SK-N-SH (cell line): ENCODE results near the gene DELE1. TPM values are rescaled to one million over a fixed set of nuclear protein-coding genes. Genes with fewer than 3 reads are reported as not detected.

Experiments
- CTCF ChIA-PET: fragments of 300-600, 350-600 bp; formaldehyde crosslinking; extraction: SDS; loops from one replicate; lab custom pipeline; 2021; lab: Yijun Ruan, JAX
- POLR2A ChIA-PET: fragments of 350-600 bp; sonication (Branson Sonifier 250); formaldehyde crosslinking; extraction: SDS; loops from one replicate; lab custom pipeline; 2020; ENCODE audit warnings: antibody characterized with exemption, inconsistent platforms; lab: Yijun Ruan, JAX
- DNase-seq: peaks from one replicate; pipeline ENCODE4 v3.0.0; 2012
- H2AFZ ChIP-seq: fragments of 200-600 bp; sonication (generic); 2 replicates; pipeline ENCODE4 v1.8.1; 2016; ENCODE audit warnings: antibody characterized with exemption, mild to moderate bottlenecking, low read depth
- H3F3A ChIP-seq: fragments of 200-600 bp; sonication (generic); replicated peaks from 2 replicates; pipeline ENCODE3; 2016; ENCODE audit warnings: antibody characterized with exemption, mild to moderate bottlenecking; ENCODE audit not compliant: insufficient read depth
- H3K27ac ChIP-seq, 2 experiments: fragments of 200-500 bp in 1 of 2; fragments of 200-600 bp in 1 of 2; sonication (Bioruptor generic) in 1 of 2; sonication (generic), shearing (Covaris generic) in 1 of 2; 2 replicates each; pipeline versions ENCODE4 v1.5.1 to v1.6.1; 2014 to 2016; ENCODE audit warnings: low read depth in 2 of 2, inconsistent platforms in 1 of 2, low read length in 1 of 2, mild to moderate bottlenecking in 1 of 2, mixed read lengths in 1 of 2
- H3K27me3 ChIP-seq: fragments of 200-600 bp; sonication (generic), shearing (Covaris generic); 2 replicates; pipeline ENCODE4 v1.6.1; 2016; ENCODE audit warnings: mixed run types; ENCODE audit not compliant: insufficient read depth
- H3K36me3 ChIP-seq, 2 experiments: fragments of 200-500 bp in 1 of 2; fragments of 200-600 bp in 1 of 2; sonication (Bioruptor generic) in 1 of 2; sonication (generic) in 1 of 2; replicated peaks in 1 of 2; 2 replicates each; pipeline versions ENCODE3 to v1.5.1; 2014 to 2016; ENCODE audit warnings: low read length in 1 of 2, mild to moderate bottlenecking in 1 of 2; ENCODE audit not compliant: insufficient read depth in 2 of 2, control insufficient read depth in 1 of 2
- H3K4me1 ChIP-seq, 2 experiments: fragments of 200-500 bp in 1 of 2; fragments of 200-600 bp in 1 of 2; sonication (Bioruptor generic) in 1 of 2; sonication (generic), shearing (Covaris generic) in 1 of 2; 2 replicates each; pipeline versions ENCODE4 v1.5.1 to v1.6.1; 2014 to 2016; ENCODE audit warnings: low read depth in 1 of 2, low read length in 1 of 2, mixed run types in 1 of 2; ENCODE audit not compliant: insufficient read depth in 2 of 2, control insufficient read depth in 1 of 2
- H3K4me2 ChIP-seq: fragments of 200-600 bp; sonication (generic), shearing (Covaris generic); 2 replicates; pipeline ENCODE4 v1.6.1; 2017; ENCODE audit warnings: mixed run types
- H3K4me3 ChIP-seq, 2 experiments: fragments of 200-500 bp in 1 of 2; fragments of 200-600 bp in 1 of 2; sonication (Bioruptor generic) in 1 of 2; sonication (generic), shearing (Covaris generic) in 1 of 2; 2 replicates each; pipeline versions ENCODE4 v1.5.1 to v1.8.1; 2014 to 2016; ENCODE audit warnings: low read depth in 2 of 2, inconsistent platforms in 1 of 2, low read length in 1 of 2, mild to moderate bottlenecking in 1 of 2, mixed read lengths in 1 of 2, moderate library complexity in 1 of 2
- H3K79me2 ChIP-seq: fragments of 200-600 bp; sonication (generic); 2 replicates; pipeline ENCODE4 v1.8.1; 2017; ENCODE audit warnings: mild to moderate bottlenecking; ENCODE audit not compliant: insufficient read depth
- H3K9ac ChIP-seq: fragments of 200-600 bp; sonication (generic); 2 replicates; pipeline ENCODE4 v1.6.1; 2017; ENCODE audit warnings: mixed run types
- H3K9me2 ChIP-seq: fragments of 200-600 bp; sonication (generic); 2 replicates; pipeline ENCODE4 v1.6.1; 2017; ENCODE audit warnings: mixed run types
- H3K9me3 ChIP-seq: fragments of 200-600 bp; sonication (generic); 2 replicates; pipeline ENCODE4 v1.6.1; 2017; ENCODE audit warnings: mixed run types, mild to moderate bottlenecking, moderate library complexity
- H4K20me1 ChIP-seq: fragments of 200-600 bp; sonication (generic); 2 replicates; pipeline ENCODE4 v1.6.1; 2017; ENCODE audit warnings: mild to moderate bottlenecking, mixed run types; ENCODE audit not compliant: insufficient read depth
- CHD2 ChIP-seq: fragments of 150-350 bp; IDR thresholded peaks from 2 replicates; pipeline ENCODE4 v1.6.1; 2018; ENCODE audit warnings: low read length; ENCODE audit not compliant: partially characterized antibody
- ELF1 ChIP-seq: IDR thresholded peaks from 2 replicates; pipeline ENCODE4 v1.4.0; 2012
- EP300 ChIP-seq, 2 experiments: IDR thresholded peaks; 2 replicates each; pipeline versions ENCODE4 v1.4.0 to v1.6.1; 2012; ENCODE audit warnings: borderline replicate concordance in 1 of 2, low read depth in 1 of 2, low read length in 1 of 2
- IRF3 ChIP-seq: fragments of 150-350 bp; IDR thresholded peaks from 2 replicates; pipeline ENCODE4 v1.6.1; 2016; ENCODE audit warnings: mild to moderate bottlenecking, low read depth, low read length
- MAX ChIP-seq: IDR thresholded peaks from 2 replicates; pipeline ENCODE4 v1.4.0; 2012; ENCODE audit warnings: low read depth
- REST ChIP-seq: IDR thresholded peaks from 2 replicates; pipeline ENCODE4 v1.6.1; 2012; ENCODE audit warnings: mild to moderate bottlenecking, low read depth, low read length, moderate library complexity
- RXRA ChIP-seq: IDR thresholded peaks from 2 replicates; pipeline ENCODE4 v1.4.0; 2012; ENCODE audit warnings: low read depth, mild to moderate bottlenecking, borderline replicate concordance
- WGBS: methylation state at CpG from one replicate; pipeline ENCODE4 v1.1.6; 2017; ENCODE audit warnings: low lambda C conversion rate; 5-methylcytosine and 5-hydroxymethylcytosine counted together
- polyA plus RNA-seq, 3 experiments: library from polyadenylated mRNA; depleted of rRNA; stranded (reverse); fragments of >200 nt; gene quantifications; 2 replicates each; pipeline ENCODE4 v1.2.3, GENCODE V29; 2012

The DELE1 gene
- polyA plus RNA-seq, 1 of the 3 experiments (the other 2 are of a cell fraction), result 60.3 TPM

- POLR2A ChIA-PET, result interaction anchor here (1.1 to 3.2 kb wide), 6 partner anchors 37 to 190 kb away, joined by 3 to 15 read pairs (median 4); partner anchors contain the start of gene DELE1
- peak; percentile 83 for DNase-seq
- WGBS, result 8% methylated on average over 13 of the region's 13 CpGs
Observed at GRCh38 chr5:141882594-141883183, 41.0 kb upstream of the DELE1 start.

GRCh38 chr5:141883184-141883891, 40.3 kb upstream of the DELE1 start:
- Histone ChIP-seq H3F3A (no peaks in the 10 kb centered on the region), H3K9me2 (no peaks in the 10 kb centered on the region), H3K4me2 (no peak overlapping the region), H2AFZ (no peak overlapping the region), H3K9me3 (no peaks in the 10 kb centered on the region), H3K4me3 (peak overlapping the region in 1 of 2 experiments; percentile 40; a peak in 2 of 4 replicates), H4K20me1 (no peaks in the 10 kb centered on the region), H3K27me3 (peaks cover 46% of the 10 kb centered on the region), H3K27ac (peak overlapping the region in 1 of 2 experiments; percentile 76; a peak in 2 of 4 replicates), H3K79me2 (no peaks in the 10 kb centered on the region), H3K9ac (no peak overlapping the region), H3K36me3 (no peaks in the 10 kb centered on the region), H3K4me1 (peaks cover 4 to 47% of the 10 kb centered on the region in 2 experiments; a peak in 2 of 4 replicates)
- TF ChIP-seq IRF3, result no peak
- TF ChIP-seq REST, result peak; percentile 98
- ChIA-PET POLR2A (interaction anchor here (1.1 to 3.2 kb wide), 6 partner anchors 37 to 191 kb away, joined by 3 to 15 read pairs (median 4); partner anchors contain the start of gene DELE1), CTCF (interaction anchor here (0.7 to 10.4 kb wide), 18 partner anchors 16 to 264 kb away, joined by 3 to 451 read pairs (median 5); partner anchors contain the start of genes ARAP3, DIAPH1 and PCDH12)
- DNase-seq, result peak; percentile 65
- 3% methylated on average over 25 of the region's 35 CpGs for WGBS

More at GRCh38 chr5:141882594-141883183, 41.0 kb upstream of the DELE1 start:
- H3F3A ChIP-seq, result no peaks in the 10 kb centered on the region
- no peaks in the 10 kb centered on the region for H3K36me3 ChIP-seq
- no peaks in the 10 kb centered on the region for H3K79me2 ChIP-seq
- peaks cover 48% of the 10 kb centered on the region for H3K27me3 ChIP-seq
- no peaks in the 10 kb centered on the region for H3K9me3 ChIP-seq
- H3K27ac ChIP-seq, result peak overlapping the region in 1 of 2 experiments; percentile 76; a peak in 2 of 4 replicates
- H4K20me1 ChIP-seq, result no peaks in the 10 kb centered on the region
- H3K4me2 ChIP-seq, result no peak overlapping the region
- peaks cover 4 to 50% of the 10 kb centered on the region in 2 experiments; a peak in 2 of 4 replicates for H3K4me1 ChIP-seq
- peak overlapping the region in 1 of 2 experiments; percentile 40; a peak in 1 of 4 replicates for H3K4me3 ChIP-seq
- no peak overlapping the region for H2AFZ ChIP-seq
- no peak overlapping the region for H3K9ac ChIP-seq
- no peak for TF ChIP-seq MAX
- peak; percentile 49 for TF ChIP-seq CHD2
- TF ChIP-seq ELF1, result no peak
- TF ChIP-seq EP300 (IDR thresholded peaks at IDR 0.05; ENCODE audit: borderline replicate concordance in 1 of 2, low read depth in 1 of 2, low read length in 1 of 2), result no peak
- no peak for TF ChIP-seq RXRA
- H3K9me2 ChIP-seq, result no peaks in the 10 kb centered on the region
- CTCF ChIA-PET, result interaction anchor here (0.7 to 10.4 kb wide), 22 partner anchors 17 to 263 kb away, joined by 3 to 451 read pairs (median 6); partner anchors contain the start of genes ARAP3, DELE1, DIAPH1 and PCDH12
